Panc1 (cell line): ENCODE measurements around the gene GUCD1.

Source experiments
- POLR2AphosphoS5 ChIP-seq: IDR thresholded peaks from 2 replicates; pipeline ENCODE4 v1.6.1; 2012; ENCODE audit warnings: mild to moderate bottlenecking, low read depth, low read length, moderate library complexity
- TCF7L2 ChIP-seq: IDR thresholded peaks from 2 replicates; pipeline ENCODE4 v1.6.1; 2011; ENCODE audit warnings: mild to moderate bottlenecking, low read depth, low read length, inconsistent platforms
- TF ChIP-seq, protein P1 (sequence below), 2 experiments: IDR thresholded peaks; 2 replicates each; pipeline ENCODE4 v1.6.1; 2011 to 2012; ENCODE audit warnings: low read depth in 2 of 2, control low read depth in 1 of 2, low read length in 1 of 2, mild to moderate bottlenecking in 1 of 2, moderate library complexity in 1 of 2; ENCODE audit not compliant: insufficient read depth in 1 of 2
- TF ChIP-seq, protein P2 (sequence below): fragments of 450-650 bp; IDR thresholded peaks from 2 replicates; pipeline ENCODE4 v1.5.1; 2017; ENCODE audit warnings: mild to moderate bottlenecking

DNA sequence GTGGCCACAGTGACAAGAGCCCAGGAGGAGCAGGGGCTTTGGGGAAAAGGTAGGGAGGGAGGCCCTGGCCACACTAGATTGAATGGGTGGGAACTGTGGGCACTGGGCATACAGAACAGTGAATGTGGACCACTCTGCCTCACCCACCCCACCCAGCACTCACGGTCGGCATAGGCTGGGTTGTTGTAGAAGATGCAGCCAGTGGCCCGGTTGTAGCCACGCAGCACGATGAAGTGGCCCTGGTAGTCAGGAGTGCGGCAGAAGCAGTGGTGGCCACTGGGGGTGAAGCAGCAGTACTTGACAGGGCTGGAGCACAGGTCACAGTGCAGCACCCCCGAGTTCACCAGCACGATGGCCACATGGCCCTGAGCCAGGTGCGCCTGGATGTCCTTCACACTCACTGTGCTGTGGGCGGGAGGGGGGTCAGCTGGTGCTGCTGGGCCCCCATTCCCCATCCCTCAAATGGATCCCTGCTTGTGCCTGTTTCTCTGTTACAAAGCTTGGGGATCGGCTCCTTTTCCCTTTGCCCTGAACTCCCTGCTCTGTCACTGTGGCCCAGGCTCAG lies 11.2 kb downstream of the GUCD1 start:
- TF ChIP-seq, protein P1, sequence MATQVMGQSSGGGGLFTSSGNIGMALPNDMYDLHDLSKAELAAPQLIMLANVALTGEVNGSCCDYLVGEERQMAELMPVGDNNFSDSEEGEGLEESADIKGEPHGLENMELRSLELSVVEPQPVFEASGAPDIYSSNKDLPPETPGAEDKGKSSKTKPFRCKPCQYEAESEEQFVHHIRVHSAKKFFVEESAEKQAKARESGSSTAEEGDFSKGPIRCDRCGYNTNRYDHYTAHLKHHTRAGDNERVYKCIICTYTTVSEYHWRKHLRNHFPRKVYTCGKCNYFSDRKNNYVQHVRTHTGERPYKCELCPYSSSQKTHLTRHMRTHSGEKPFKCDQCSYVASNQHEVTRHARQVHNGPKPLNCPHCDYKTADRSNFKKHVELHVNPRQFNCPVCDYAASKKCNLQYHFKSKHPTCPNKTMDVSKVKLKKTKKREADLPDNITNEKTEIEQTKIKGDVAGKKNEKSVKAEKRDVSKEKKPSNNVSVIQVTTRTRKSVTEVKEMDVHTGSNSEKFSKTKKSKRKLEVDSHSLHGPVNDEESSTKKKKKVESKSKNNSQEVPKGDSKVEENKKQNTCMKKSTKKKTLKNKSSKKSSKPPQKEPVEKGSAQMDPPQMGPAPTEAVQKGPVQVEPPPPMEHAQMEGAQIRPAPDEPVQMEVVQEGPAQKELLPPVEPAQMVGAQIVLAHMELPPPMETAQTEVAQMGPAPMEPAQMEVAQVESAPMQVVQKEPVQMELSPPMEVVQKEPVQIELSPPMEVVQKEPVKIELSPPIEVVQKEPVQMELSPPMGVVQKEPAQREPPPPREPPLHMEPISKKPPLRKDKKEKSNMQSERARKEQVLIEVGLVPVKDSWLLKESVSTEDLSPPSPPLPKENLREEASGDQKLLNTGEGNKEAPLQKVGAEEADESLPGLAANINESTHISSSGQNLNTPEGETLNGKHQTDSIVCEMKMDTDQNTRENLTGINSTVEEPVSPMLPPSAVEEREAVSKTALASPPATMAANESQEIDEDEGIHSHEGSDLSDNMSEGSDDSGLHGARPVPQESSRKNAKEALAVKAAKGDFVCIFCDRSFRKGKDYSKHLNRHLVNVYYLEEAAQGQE (IDR thresholded peaks at IDR 0.05; ENCODE audit: insufficient read depth in 1 of 2, low read depth in 2 of 2, low read length in 1 of 2) = no peak
- TF ChIP-seq, protein P2, sequence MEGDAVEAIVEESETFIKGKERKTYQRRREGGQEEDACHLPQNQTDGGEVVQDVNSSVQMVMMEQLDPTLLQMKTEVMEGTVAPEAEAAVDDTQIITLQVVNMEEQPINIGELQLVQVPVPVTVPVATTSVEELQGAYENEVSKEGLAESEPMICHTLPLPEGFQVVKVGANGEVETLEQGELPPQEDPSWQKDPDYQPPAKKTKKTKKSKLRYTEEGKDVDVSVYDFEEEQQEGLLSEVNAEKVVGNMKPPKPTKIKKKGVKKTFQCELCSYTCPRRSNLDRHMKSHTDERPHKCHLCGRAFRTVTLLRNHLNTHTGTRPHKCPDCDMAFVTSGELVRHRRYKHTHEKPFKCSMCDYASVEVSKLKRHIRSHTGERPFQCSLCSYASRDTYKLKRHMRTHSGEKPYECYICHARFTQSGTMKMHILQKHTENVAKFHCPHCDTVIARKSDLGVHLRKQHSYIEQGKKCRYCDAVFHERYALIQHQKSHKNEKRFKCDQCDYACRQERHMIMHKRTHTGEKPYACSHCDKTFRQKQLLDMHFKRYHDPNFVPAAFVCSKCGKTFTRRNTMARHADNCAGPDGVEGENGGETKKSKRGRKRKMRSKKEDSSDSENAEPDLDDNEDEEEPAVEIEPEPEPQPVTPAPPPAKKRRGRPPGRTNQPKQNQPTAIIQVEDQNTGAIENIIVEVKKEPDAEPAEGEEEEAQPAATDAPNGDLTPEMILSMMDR = no peak
- no peak for TF ChIP-seq POLR2AphosphoS5
- TF ChIP-seq TCF7L2 = no peak
